CD14-positive monocyte (primary cell): ENCODE results near the gene ZNF451. TPM values are rescaled to one million over a fixed set of nuclear protein-coding genes. Genes with fewer than 3 reads are reported as not detected.

ENCODE experiments used
- DNase-seq, 3 donors: peaks; one replicate each; pipeline ENCODE4 v3.0.0-alpha.2; 2011 to 2022
- H2AFZ ChIP-seq: 2 replicates; pipeline ENCODE4 v1.6.0; 2012; ENCODE audit warnings: mild to moderate bottlenecking, low read depth, low read length, inconsistent platforms; ENCODE audit not compliant: insufficient read depth, poor library complexity, severe bottlenecking
- H3K27ac ChIP-seq, 2 donors: 1 replicate in 1 of 2; 2 replicates in 1 of 2; pipeline ENCODE4 v1.5.1; 2012 to 2013; ENCODE audit warnings: low read length in 2 of 2, control low read depth in 1 of 2, inconsistent platforms in 1 of 2, low read depth in 1 of 2, mild to moderate bottlenecking in 1 of 2
- H3K27me3 ChIP-seq, 2 donors: one replicate each; pipeline versions ENCODE4 v1.6.0 to v1.6.1; 2011 to 2013; ENCODE audit warnings: low read length in 2 of 2; ENCODE audit not compliant: control insufficient read depth in 2 of 2, insufficient read depth in 2 of 2
- H3K36me3 ChIP-seq, 2 donors: replicated peaks in 1 of 2; 1 replicate in 1 of 2; 2 replicates in 1 of 2; pipeline versions ENCODE4 v1.5.1 to v1.6.1; 2012 to 2013; ENCODE audit warnings: low read length in 2 of 2, control low read depth in 1 of 2, inconsistent platforms in 1 of 2, mild to moderate bottlenecking in 1 of 2; ENCODE audit not compliant: insufficient read depth in 2 of 2, control insufficient read depth in 1 of 2
- H3K4me1 ChIP-seq, 2 donors: 1 replicate in 1 of 2; 2 replicates in 1 of 2; pipeline versions ENCODE4 v1.5.1 to v1.6.1; 2012 to 2013; ENCODE audit warnings: low read length in 2 of 2, control low read depth in 1 of 2, inconsistent platforms in 1 of 2, mild to moderate bottlenecking in 1 of 2, moderate library complexity in 1 of 2; ENCODE audit not compliant: insufficient read depth in 2 of 2, control insufficient read depth in 1 of 2
- H3K4me2 ChIP-seq: replicated peaks from 2 replicates; pipeline ENCODE3; 2012; ENCODE audit warnings: low read length, moderate library complexity, mild to moderate bottlenecking; ENCODE audit not compliant: poor library complexity, severe bottlenecking; ENCODE audit errors: extremely low read depth
- H3K4me3 ChIP-seq, 3 experiments: fragments of 200-600 bp in 1 of 3; sonication (generic) in 1 of 3; replicated peaks in 1 of 3; 1 replicate in 2 of 3; 2 replicates in 1 of 3; pipeline ENCODE4 v1.5.1; 2011 to 2013; ENCODE audit warnings: low read length in 3 of 3, mild to moderate bottlenecking in 3 of 3, control low read depth in 2 of 3, low read depth in 2 of 3, inconsistent platforms in 1 of 3, moderate library complexity in 1 of 3
- H3K79me2 ChIP-seq: 2 replicates; pipeline ENCODE4 v1.6.0; 2012; ENCODE audit warnings: mild to moderate bottlenecking, control low read depth, inconsistent platforms, low read length, moderate library complexity; ENCODE audit not compliant: insufficient read depth
- H3K9ac ChIP-seq: 2 replicates; pipeline ENCODE4 v1.6.0; 2017; ENCODE audit warnings: low read length, mild to moderate bottlenecking; ENCODE audit not compliant: insufficient read depth, poor library complexity, severe bottlenecking
- H3K9me3 ChIP-seq, 2 donors: replicated peaks in 1 of 2; 1 replicate in 1 of 2; 2 replicates in 1 of 2; pipeline versions ENCODE4 v1.5.1 to v1.6.1; 2012 to 2013; ENCODE audit warnings: low read length in 2 of 2, control low read depth in 1 of 2; ENCODE audit not compliant: control insufficient read depth in 1 of 2, insufficient read depth in 1 of 2
- H4K20me1 ChIP-seq: 2 replicates; pipeline ENCODE4 v1.6.0; 2012; ENCODE audit warnings: mild to moderate bottlenecking, low read length, control low read depth, moderate library complexity; ENCODE audit not compliant: insufficient read depth
- H3K27ac Mint-ChIP-seq, 7 donors: one replicate each; pipeline ENCODE4 v1.8.0; 2020; ENCODE audit warnings: mild to moderate bottlenecking in 7 of 7, mixed read lengths in 7 of 7, moderate library complexity in 6 of 7, inconsistent platforms in 2 of 7
- H3K27me3 Mint-ChIP-seq, 3 donors: one replicate each; pipeline ENCODE4 v1.8.0; 2021 to 2022; ENCODE audit warnings: low read depth in 3 of 3, mild to moderate bottlenecking in 3 of 3, mixed read lengths in 3 of 3, moderate library complexity in 3 of 3, inconsistent platforms in 1 of 3
- H3K36me3 Mint-ChIP-seq, 2 donors: one replicate each; pipeline ENCODE4 v1.8.0; 2020; ENCODE audit warnings: mixed read lengths in 2 of 2, inconsistent platforms in 1 of 2, mild to moderate bottlenecking in 1 of 2
- H3K4me1 Mint-ChIP-seq: one replicate; pipeline ENCODE4 v1.8.0; 2020; ENCODE audit warnings: mild to moderate bottlenecking, mixed read lengths
- H3K4me3 Mint-ChIP-seq, 2 donors: one replicate each; pipeline ENCODE4 v1.8.0; 2020; ENCODE audit warnings: mild to moderate bottlenecking in 2 of 2, mixed read lengths in 2 of 2, moderate library complexity in 1 of 2
- H3K9me3 Mint-ChIP-seq, 7 donors: one replicate each; pipeline ENCODE4 v1.8.0; 2020 to 2022; ENCODE audit warnings: mixed read lengths in 7 of 7, mild to moderate bottlenecking in 6 of 7, moderate library complexity in 6 of 7, inconsistent platforms in 2 of 7
- CTCF ChIP-seq: fragments of 200-600 bp; IDR thresholded peaks from one replicate; pipeline ENCODE4 v1.8.0; 2022; ENCODE audit warnings: antibody characterized with exemption, mild to moderate bottlenecking
- WGBS: methylation state at CpG from one replicate; pipeline ENCODE4 v1.1.5; 2013; ENCODE audit warnings: missing lambda C conversion rate; ENCODE audit not compliant: insufficient coverage; 5-methylcytosine and 5-hydroxymethylcytosine counted together
- intact Hi-C, 2 donors: fragments of 100-400 bp; cut with micrococcal nuclease; formaldehyde crosslinking; loops; one replicate each; pipeline versions ENCODE4 v1.15.0 to v1.15.1; 2023
- polyA plus RNA-seq, 3 donors: library from polyadenylated mRNA; depleted of rRNA in 1 of 3; unstranded in 2 of 3; stranded (reverse) in 1 of 3; fragments of 300-500 nt in 2 of 3; fragments of >200 nt in 1 of 3; fragmentation: Illumina TruSeq in 2 of 3; gene quantifications; 1 replicate in 2 of 3; 2 replicates in 1 of 3; pipeline ENCODE4 v1.2.3, GENCODE V29; 2012 to 2021

Gene ZNF451
- polyA plus RNA-seq, 3 donors, result 7.9 to 22.0 (median 19.1) TPM

DNA sequence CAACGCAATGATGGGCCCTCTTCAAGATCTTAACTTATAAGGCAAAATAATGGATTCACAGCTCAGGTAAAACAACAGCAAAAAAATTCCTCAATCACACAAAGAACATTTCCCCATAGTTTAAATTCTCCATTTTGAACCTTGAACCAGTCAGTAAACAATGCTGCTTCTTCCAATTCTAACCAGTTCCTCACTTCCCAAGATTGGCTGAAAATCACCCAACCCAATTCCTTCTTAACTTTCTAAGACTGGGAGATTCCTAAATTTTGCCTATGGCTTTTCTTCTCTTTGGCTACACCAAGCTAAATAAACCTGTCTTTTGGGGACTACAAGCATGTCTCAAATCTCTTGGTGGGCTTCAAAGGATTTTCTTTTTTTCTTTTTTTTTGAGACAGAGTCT is 3.1 kb upstream of the ZNF451 start:
- no peak for DNase-seq
- intact Hi-C loops, result no loop called here
- Histone ChIP-seq H3K9me3 (no peaks in the 10 kb centered on the region), H3K4me3 (no peak overlapping the region), H3K36me3 (peaks cover 3% of the 10 kb centered on the region in 2 donors), H3K4me2 (no peak overlapping the region), H3K9ac (no peak overlapping the region), H4K20me1 (peaks cover 5% of the 10 kb centered on the region), H3K27me3 (no peaks in the 10 kb centered on the region), H3K27ac (no peak overlapping the region), H3K79me2 (peaks cover 6% of the 10 kb centered on the region), H3K4me1 (peaks cover 14 to 15% of the 10 kb centered on the region in 2 donors), H2AFZ (no peak overlapping the region)
- no peak overlapping the region for H3K4me3 Mint-ChIP-seq
- peaks cover 0 to 1% (median 0%) of the 10 kb centered on the region in 3 donors for H3K27me3 Mint-ChIP-seq
- H3K9me3 Mint-ChIP-seq, result peaks cover 0 to 2% (median 0%) of the 10 kb centered on the region in 7 donors
- TF ChIP-seq CTCF, result no peak
- no peak overlapping the region for H3K27ac Mint-ChIP-seq
- WGBS, result no CpG with 5 or more reads among the region's 1 CpG
- peaks cover 4 to 6% of the 10 kb centered on the region in 2 donors for H3K36me3 Mint-ChIP-seq
- peaks cover 16% of the 10 kb centered on the region for H3K4me1 Mint-ChIP-seq

DNA sequence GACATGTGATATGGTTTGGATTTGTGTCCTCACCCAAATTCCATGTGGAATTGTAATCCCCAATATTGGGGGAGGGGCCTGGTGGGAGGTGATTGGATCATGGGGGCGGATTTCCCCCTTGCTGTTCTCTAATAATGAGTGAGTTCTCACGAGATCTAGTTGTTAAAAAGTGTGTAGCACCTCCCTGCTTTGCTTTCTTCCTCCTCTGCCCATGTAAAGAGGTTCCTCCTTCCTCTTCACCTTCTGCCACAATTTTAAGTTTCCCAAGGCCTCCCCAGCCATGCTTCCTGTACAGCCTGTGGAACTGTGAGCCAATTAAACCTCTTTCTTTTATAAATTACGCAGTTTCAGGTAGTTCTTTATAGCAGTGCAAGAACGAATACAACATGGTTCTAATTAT is 2.1 kb upstream of the ZNF451 start:
- no peaks in the 10 kb centered on the region for H3K9me3 ChIP-seq
- TF ChIP-seq CTCF, result no peak
- Mint-ChIP-seq H3K27ac (no peak overlapping the region), H3K36me3 (peaks cover 11 to 13% of the 10 kb centered on the region in 2 donors), H3K27me3 (peaks cover 0 to 1% (median 0%) of the 10 kb centered on the region in 3 donors), H3K4me3 (no peak overlapping the region), H3K9me3 (peaks cover 0 to 2% (median 0%) of the 10 kb centered on the region in 7 donors), H3K4me1 (peaks cover 23% of the 10 kb centered on the region)
- WGBS, result no CpG with 5 or more reads among the region's 4 CpGs
- H3K79me2 ChIP-seq, result peaks cover 17% of the 10 kb centered on the region
- no peak overlapping the region for H3K9ac ChIP-seq
- H3K4me2 ChIP-seq, result no peak overlapping the region
- peaks cover 15 to 17% of the 10 kb centered on the region in 2 donors for H3K4me1 ChIP-seq
- H2AFZ ChIP-seq, result peak overlapping the region; percentile 12
- H4K20me1 ChIP-seq, result peaks cover 15% of the 10 kb centered on the region
- intact Hi-C loops, result no loop called here
- no peaks in the 10 kb centered on the region for H3K27me3 ChIP-seq
- H3K27ac ChIP-seq, result no peak overlapping the region
- H3K36me3 ChIP-seq, result peaks cover 6 to 13% of the 10 kb centered on the region in 2 donors
- no peak for DNase-seq
- H3K4me3 ChIP-seq, result no peak overlapping the region
